Epidermal melanocyte (primary cell): ENCODE results near the gene SYT7.
"Not testable (repeated sequence)": the region's sequence is repeated elsewhere in the genome, so short reads cannot be mapped to it uniquely, and the experiment has no call there.

Experiments
- DNase-seq: peaks from one replicate; pipeline ENCODE4 v3.0.0; 2011; ENCODE audit warnings: low spot score; ENCODE audit not compliant: insufficient read length

SYT7 gene

GRCh38 chr11:61581030-61581928 lies at the start of gene SYT7:
TSS of gene SYT7 (minus strand) at chr11:61581076. CDS start at chr11:61580820, 256 bp downstream.
- peak; percentile 97 for DNase-seq

GRCh38 chr11:61630089-61630488 lies 49.2 kb upstream of the SYT7 start:
- no peak for DNase-seq

- DNase-seq, result no peak
Observed at GRCh38 chr11:61629082-61629833, 48.4 kb upstream of the SYT7 start.

- no peak for DNase-seq
Observed at GRCh38 chr11:61628662-61628970, 47.7 kb upstream of the SYT7 start.

GRCh38 chr11:61627850-61628661 lies 47.2 kb upstream of the SYT7 start:
- DNase-seq, result peak; percentile 53

- DNase-seq, result no peak
Observed at GRCh38 chr11:61626580-61627380, 45.9 kb upstream of the SYT7 start.

GRCh38 chr11:61625525-61625924 lies 44.6 kb upstream of the SYT7 start:
- no peak for DNase-seq

- DNase-seq, result no peak
Observed at GRCh38 chr11:61621917-61622585, 41.2 kb upstream of the SYT7 start.

GRCh38 chr11:61619471-61620226 lies 38.8 kb upstream of the SYT7 start:
- no peak for DNase-seq

- DNase-seq, result no peak
Observed at GRCh38 chr11:61618978-61619377, 38.1 kb upstream of the SYT7 start.

GRCh38 chr11:61617515-61617914 lies 36.6 kb upstream of the SYT7 start:
- DNase-seq, result no peak

- no peak for DNase-seq
Observed at GRCh38 chr11:61616434-61616833, 35.6 kb upstream of the SYT7 start.

- DNase-seq, result not testable (repeated sequence)
Observed at GRCh38 chr11:61614782-61615181, 33.9 kb upstream of the SYT7 start.

- DNase-seq, result no peak
Observed at GRCh38 chr11:61613870-61614269, 33.0 kb upstream of the SYT7 start.

- no peak for DNase-seq
Observed at GRCh38 chr11:61613051-61613450, 32.2 kb upstream of the SYT7 start.

GRCh38 chr11:61611309-61611708 lies 30.4 kb upstream of the SYT7 start:
- no peak for DNase-seq

- DNase-seq, result no peak
Observed at GRCh38 chr11:61610905-61611304, 30.0 kb upstream of the SYT7 start.

GRCh38 chr11:61609980-61610366 lies 29.1 kb upstream of the SYT7 start:
- DNase-seq, result no peak
